GM21423 (cell line): ENCODE data around the gene MISP.
"Not testable (repeated sequence)": the region's sequence is repeated elsewhere in the genome, so short reads cannot be mapped to it uniquely, and the experiment has no call there.

ENCODE experiments used
- ATAC-seq: cut with Tn5 transposase; IDR thresholded peaks from one replicate; pipeline ENCODE4 v1.9.1; 2021; ENCODE audit warnings: mild to moderate bottlenecking, moderate library complexity; ENCODE audit not compliant: unreplicated experiment

The MISP gene

GRCh38 chr19:723247-723646 lies 27.7 kb upstream of the MISP start:
- ATAC-seq = no peak

- no peak for ATAC-seq
Measured at GRCh38 chr19:723714-724113, 27.2 kb upstream of the MISP start.

- no peak for ATAC-seq
Measured at GRCh38 chr19:725461-726089, 25.3 kb upstream of the MISP start.

GRCh38 chr19:726993-727956 lies 23.6 kb upstream of the MISP start:
- ATAC-seq = no peak

GRCh38 chr19:728011-728410 lies 22.9 kb upstream of the MISP start:
- ATAC-seq = no peak

GRCh38 chr19:729564-729963 lies 21.3 kb upstream of the MISP start:
- not testable (repeated sequence) for ATAC-seq

- no peak for ATAC-seq
Measured at GRCh38 chr19:729965-730668, 20.8 kb upstream of the MISP start.

- no peak for ATAC-seq
Measured at GRCh38 chr19:731000-731399, 19.9 kb upstream of the MISP start.

GRCh38 chr19:732148-733069 lies 18.5 kb upstream of the MISP start:
- no peak for ATAC-seq

GRCh38 chr19:734716-735115 lies 16.2 kb upstream of the MISP start:
- ATAC-seq = no peak

- ATAC-seq = no peak
Measured at GRCh38 chr19:736125-736524, 14.8 kb upstream of the MISP start.

- no peak for ATAC-seq
Measured at GRCh38 chr19:737591-738093, 13.3 kb upstream of the MISP start.

- no peak for ATAC-seq
Measured at GRCh38 chr19:738509-739128, 12.3 kb upstream of the MISP start.

- ATAC-seq = no peak
Measured at GRCh38 chr19:739998-740715, 10.8 kb upstream of the MISP start.

GRCh38 chr19:740816-741505 lies 10.0 kb upstream of the MISP start:
- not testable (repeated sequence) for ATAC-seq

GRCh38 chr19:741506-742131 lies 9.3 kb upstream of the MISP start:
- no peak for ATAC-seq

GRCh38 chr19:742540-743075 lies 8.3 kb upstream of the MISP start:
- no peak for ATAC-seq

GRCh38 chr19:743168-743687 lies 7.7 kb upstream of the MISP start:
- no peak for ATAC-seq
